Smooth muscle cell (in vitro differentiated cells): ENCODE data around the gene COMMD6. TPM values are rescaled to one million over a fixed set of nuclear protein-coding genes. Genes with fewer than 3 reads are reported as not detected.
"Not testable (repeated sequence)": the region's sequence is repeated elsewhere in the genome, so short reads cannot be mapped to it uniquely, and the experiment has no call there.

Experiments used
- DNase-seq: peaks from one replicate; lab custom pipeline; 2025; ENCODE audit not compliant: unreplicated experiment; lab: John Stamatoyannopoulos, UW
- H2AFZ ChIP-seq: fragments of 200-600 bp; sonication (generic); 2 replicates; pipeline ENCODE4 v1.6.0; 2016; ENCODE audit warnings: antibody characterized with exemption, low read depth, mild to moderate bottlenecking
- H3F3A ChIP-seq: fragments of 200-600 bp; sonication (generic); 2 replicates; pipeline ENCODE4 v1.6.0; 2017; ENCODE audit warnings: antibody characterized with exemption, low read depth
- H3K27ac ChIP-seq: fragments of 200-600 bp; sonication (generic); 2 replicates; pipeline ENCODE4 v1.5.1; 2016; ENCODE audit warnings: low read depth, mild to moderate bottlenecking
- H3K27me3 ChIP-seq: fragments of 200-600 bp; sonication (generic); 2 replicates; pipeline ENCODE4 v1.6.1; 2016; ENCODE audit warnings: low read depth, mild to moderate bottlenecking
- H3K36me3 ChIP-seq: fragments of 200-600 bp; sonication (generic); 2 replicates; pipeline ENCODE4 v1.5.1; 2016; ENCODE audit warnings: low read depth
- H3K4me1 ChIP-seq: fragments of 200-600 bp; sonication (generic); 2 replicates; pipeline ENCODE4 v1.5.1; 2016; ENCODE audit warnings: low read depth
- H3K4me2 ChIP-seq: fragments of 200-600 bp; sonication (generic); 2 replicates; pipeline ENCODE4 v1.6.0; 2016; ENCODE audit warnings: mild to moderate bottlenecking
- H3K4me3 ChIP-seq: fragments of 200-600 bp; sonication (generic); 2 replicates; pipeline ENCODE4 v1.5.1; 2016; ENCODE audit warnings: mild to moderate bottlenecking
- H3K79me2 ChIP-seq: fragments of 200-600 bp; sonication (generic); 2 replicates; pipeline ENCODE4 v1.6.0; 2016; ENCODE audit warnings: low read depth, mild to moderate bottlenecking
- H3K9ac ChIP-seq: fragments of 200-600 bp; sonication (generic); 2 replicates; pipeline ENCODE4 v1.6.0; 2016; ENCODE audit warnings: low read depth
- H3K9me3 ChIP-seq: fragments of 200-600 bp; sonication (generic); replicated peaks from 2 replicates; pipeline ENCODE4 v1.5.1; 2016; ENCODE audit warnings: low read depth
- H4K20me1 ChIP-seq: fragments of 200-600 bp; sonication (generic); 2 replicates; pipeline ENCODE4 v1.6.0; 2016; ENCODE audit warnings: low read depth
- WGBS: methylation state at CpG from one replicate; pipeline ENCODE4 v1.1.7; 2016; ENCODE audit warnings: low lambda C conversion rate; 5-methylcytosine and 5-hydroxymethylcytosine counted together
- polyA plus RNA-seq: library from polyadenylated mRNA; unstranded; fragments of >200 nt; fragmentation: Nextera tagmentation; extraction: Ambion mirVana; gene quantifications from 2 replicates; pipeline ENCODE4 v1.2.1, GENCODE V29; 2016
- total RNA-seq: library from RNA; depleted of rRNA; stranded (reverse); fragments of >200 nt; gene quantifications from 2 replicates; pipeline ENCODE4 v1.2.3, GENCODE V29; 2014
- TF ChIP-seq, protein P1 (sequence below): fragments of 200-600 bp; sonication (generic); IDR thresholded peaks from 2 replicates; pipeline ENCODE4 v1.5.1; 2017; ENCODE audit warnings: borderline replicate concordance, mild to moderate bottlenecking, antibody characterized with exemption; ENCODE audit not compliant: insufficient read depth, poor library complexity, severe bottlenecking

COMMD6 gene
- total and polyA plus RNA-seq, 2 experiments from 2014 or later, result 270 to 291 TPM

DNA sequence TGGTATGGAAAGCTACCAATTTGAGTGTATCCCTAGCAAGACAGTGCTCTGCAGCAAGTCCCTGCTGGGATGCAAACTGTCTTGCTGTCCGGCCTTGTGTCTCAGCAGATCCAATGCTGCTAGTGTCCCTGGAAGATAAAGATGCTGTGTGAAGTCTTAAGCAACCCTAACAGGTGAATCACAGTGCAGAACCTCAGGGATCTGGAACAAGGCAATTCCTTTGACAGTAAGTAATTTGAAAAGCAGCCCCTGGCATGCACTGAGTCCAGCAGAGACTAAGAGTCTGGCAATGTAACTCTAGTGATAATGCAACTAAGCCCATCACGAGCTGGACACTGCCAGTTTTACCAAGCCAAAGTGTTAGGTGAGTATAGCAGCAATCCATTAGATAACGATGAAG lies 10.3 kb upstream of the COMMD6 start:
- TF ChIP-seq, protein P1, sequence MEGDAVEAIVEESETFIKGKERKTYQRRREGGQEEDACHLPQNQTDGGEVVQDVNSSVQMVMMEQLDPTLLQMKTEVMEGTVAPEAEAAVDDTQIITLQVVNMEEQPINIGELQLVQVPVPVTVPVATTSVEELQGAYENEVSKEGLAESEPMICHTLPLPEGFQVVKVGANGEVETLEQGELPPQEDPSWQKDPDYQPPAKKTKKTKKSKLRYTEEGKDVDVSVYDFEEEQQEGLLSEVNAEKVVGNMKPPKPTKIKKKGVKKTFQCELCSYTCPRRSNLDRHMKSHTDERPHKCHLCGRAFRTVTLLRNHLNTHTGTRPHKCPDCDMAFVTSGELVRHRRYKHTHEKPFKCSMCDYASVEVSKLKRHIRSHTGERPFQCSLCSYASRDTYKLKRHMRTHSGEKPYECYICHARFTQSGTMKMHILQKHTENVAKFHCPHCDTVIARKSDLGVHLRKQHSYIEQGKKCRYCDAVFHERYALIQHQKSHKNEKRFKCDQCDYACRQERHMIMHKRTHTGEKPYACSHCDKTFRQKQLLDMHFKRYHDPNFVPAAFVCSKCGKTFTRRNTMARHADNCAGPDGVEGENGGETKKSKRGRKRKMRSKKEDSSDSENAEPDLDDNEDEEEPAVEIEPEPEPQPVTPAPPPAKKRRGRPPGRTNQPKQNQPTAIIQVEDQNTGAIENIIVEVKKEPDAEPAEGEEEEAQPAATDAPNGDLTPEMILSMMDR, result no peak
- H3F3A ChIP-seq, result peaks cover 4% of the 10 kb centered on the region
- no peak overlapping the region for H3K4me3 ChIP-seq
- WGBS, result 88% methylated on average over 3 of the region's 3 CpGs
- no peak overlapping the region for H3K27ac ChIP-seq
- no peak for DNase-seq
- H3K4me2 ChIP-seq, result no peak overlapping the region
- peaks cover 26% of the 10 kb centered on the region for H3K79me2 ChIP-seq
- no peaks in the 10 kb centered on the region for H3K27me3 ChIP-seq
- no peak overlapping the region for H2AFZ ChIP-seq
- peaks cover 8% of the 10 kb centered on the region for H3K4me1 ChIP-seq
- no peak overlapping the region for H3K9ac ChIP-seq
- H3K9me3 ChIP-seq, result no peaks in the 10 kb centered on the region
- no peaks in the 10 kb centered on the region for H3K36me3 ChIP-seq
- no peaks in the 10 kb centered on the region for H4K20me1 ChIP-seq

DNA sequence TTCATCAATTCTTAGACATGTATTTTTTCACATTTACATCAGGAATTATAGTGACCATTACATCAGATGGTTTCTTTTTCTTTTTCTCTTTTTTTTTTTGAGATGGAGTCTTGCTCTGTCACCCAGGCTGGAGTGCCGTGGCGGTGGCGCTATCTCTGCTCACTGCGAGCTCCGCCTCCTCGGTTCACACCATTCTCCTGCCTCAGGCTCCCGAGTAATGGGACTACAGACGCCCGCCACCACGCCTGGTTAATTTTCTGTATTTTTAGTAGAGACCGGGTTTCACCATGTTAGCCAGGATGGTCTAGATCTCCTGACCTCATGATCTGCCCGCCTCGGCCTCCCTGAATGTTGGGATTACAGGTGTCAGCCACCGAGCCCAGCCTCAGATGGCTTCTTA lies 7.7 kb upstream of the COMMD6 start:
- not testable (repeated sequence) for H3K79me2 ChIP-seq, H4K20me1 ChIP-seq, H3K4me2 ChIP-seq, H3K36me3 ChIP-seq, H3K27me3 ChIP-seq, DNase-seq, H3K4me3 ChIP-seq, H3K4me1 ChIP-seq, H3K9ac ChIP-seq, H2AFZ ChIP-seq, H3F3A ChIP-seq, H3K9me3 ChIP-seq, H3K27ac ChIP-seq
- WGBS, result 77% methylated on average over 14 of the region's 14 CpGs

DNA sequence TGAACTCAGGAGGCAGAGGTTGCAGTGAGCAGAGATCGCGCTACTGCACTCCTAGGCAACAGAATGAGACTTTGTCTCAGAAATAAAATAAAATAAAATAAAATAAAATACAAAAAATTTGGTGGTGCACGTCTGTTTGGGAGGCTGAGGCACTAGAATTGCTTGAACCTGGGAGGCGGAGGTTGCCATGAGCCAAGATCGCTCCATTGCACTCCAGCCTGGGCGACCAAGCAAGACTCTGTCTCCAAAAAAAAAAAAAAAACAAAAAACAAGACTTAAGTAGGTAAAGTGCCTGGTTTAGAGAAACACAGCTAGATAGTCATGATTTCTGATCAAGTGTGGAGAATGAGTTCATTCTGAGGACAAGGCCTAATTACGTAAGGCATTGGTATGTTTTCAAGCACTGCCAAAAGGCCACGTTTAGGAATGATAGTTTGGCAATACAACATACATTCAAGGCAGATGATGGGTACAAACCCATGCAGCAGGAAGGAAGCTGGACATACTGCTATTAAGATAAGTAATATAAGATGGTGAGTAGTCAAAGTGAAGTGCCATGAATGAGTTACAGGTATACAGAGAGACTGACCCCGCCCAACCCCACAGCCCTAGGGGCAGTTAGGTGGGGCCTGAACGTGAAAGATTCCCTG lies 7.2 kb upstream of the COMMD6 start:
- TF ChIP-seq, protein P1, result no peak
- Histone ChIP-seq H4K20me1 (no peaks in the 10 kb centered on the region), H3F3A (no peaks in the 10 kb centered on the region), H3K4me1 (peaks cover 3% of the 10 kb centered on the region), H3K27ac (no peak overlapping the region), H3K9ac (no peak overlapping the region), H3K79me2 (no peaks in the 10 kb centered on the region), H3K4me3 (no peak overlapping the region), H3K9me3 (no peaks in the 10 kb centered on the region), H2AFZ (no peak overlapping the region), H3K4me2 (no peak overlapping the region), H3K27me3 (no peaks in the 10 kb centered on the region), H3K36me3 (no peaks in the 10 kb centered on the region)
- DNase-seq, result no peak
- 84% methylated on average over 10 of the region's 10 CpGs for WGBS

DNA sequence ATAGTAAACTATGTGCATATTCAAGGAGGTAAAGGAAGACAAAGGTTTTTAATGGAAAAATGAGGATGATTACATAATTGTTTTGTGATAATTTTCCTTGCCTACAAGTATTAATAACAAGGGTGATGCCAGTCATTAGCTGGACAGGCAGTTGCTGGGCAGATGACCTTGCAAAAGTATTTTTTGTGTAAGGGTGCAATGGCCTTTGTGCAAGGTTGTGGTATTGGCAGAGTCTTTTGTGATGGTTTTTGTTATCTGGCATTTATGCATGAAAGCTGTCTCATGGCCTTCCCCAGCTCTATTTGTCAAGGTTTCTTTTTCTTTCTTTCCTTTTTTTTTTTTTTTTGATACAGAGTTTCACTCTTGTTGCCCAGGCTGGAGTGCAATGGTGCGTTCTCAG lies 4.3 kb upstream of the COMMD6 start:
- TF ChIP-seq, protein P1, result no peak
- H2AFZ ChIP-seq, result no peak overlapping the region

More for the DNA sequence above, 4.3 kb upstream of the COMMD6 start:
- DNase-seq, result no peak
- H3K9ac ChIP-seq, result no peak overlapping the region
- H3K4me2 ChIP-seq, result no peak overlapping the region
- H3K9me3 ChIP-seq, result no peaks in the 10 kb centered on the region
- H3K4me3 ChIP-seq, result no peak overlapping the region
- H3K27me3 ChIP-seq, result no peaks in the 10 kb centered on the region
- WGBS, result 100% methylated on average over 1 of the region's 1 CpG
- H4K20me1 ChIP-seq, result no peaks in the 10 kb centered on the region
- no peaks in the 10 kb centered on the region for H3F3A ChIP-seq
- H3K36me3 ChIP-seq, result no peaks in the 10 kb centered on the region
- H3K79me2 ChIP-seq, result peaks cover 7% of the 10 kb centered on the region
- peaks cover 8% of the 10 kb centered on the region for H3K4me1 ChIP-seq
- no peak overlapping the region for H3K27ac ChIP-seq
